Stimulated activated CD4-positive, alpha-beta T cell treated with anti-CD3 and anti-CD28 coated beads, Interleukin-1b, Interleukin-23, amount 100 ng/mL, for 1 hour (primary cell): ENCODE results near the gene SHISA8.
"Not testable (repeated sequence)": the region's sequence is repeated elsewhere in the genome, so short reads cannot be mapped to it uniquely, and the experiment has no call there.

Experiments used
- DNase-seq, 2 donors: peaks; one replicate each; pipeline ENCODE4 v3.0.0-alpha.2; 2020; ENCODE audit warnings: low read depth in 2 of 2

The SHISA8 gene

DNA sequence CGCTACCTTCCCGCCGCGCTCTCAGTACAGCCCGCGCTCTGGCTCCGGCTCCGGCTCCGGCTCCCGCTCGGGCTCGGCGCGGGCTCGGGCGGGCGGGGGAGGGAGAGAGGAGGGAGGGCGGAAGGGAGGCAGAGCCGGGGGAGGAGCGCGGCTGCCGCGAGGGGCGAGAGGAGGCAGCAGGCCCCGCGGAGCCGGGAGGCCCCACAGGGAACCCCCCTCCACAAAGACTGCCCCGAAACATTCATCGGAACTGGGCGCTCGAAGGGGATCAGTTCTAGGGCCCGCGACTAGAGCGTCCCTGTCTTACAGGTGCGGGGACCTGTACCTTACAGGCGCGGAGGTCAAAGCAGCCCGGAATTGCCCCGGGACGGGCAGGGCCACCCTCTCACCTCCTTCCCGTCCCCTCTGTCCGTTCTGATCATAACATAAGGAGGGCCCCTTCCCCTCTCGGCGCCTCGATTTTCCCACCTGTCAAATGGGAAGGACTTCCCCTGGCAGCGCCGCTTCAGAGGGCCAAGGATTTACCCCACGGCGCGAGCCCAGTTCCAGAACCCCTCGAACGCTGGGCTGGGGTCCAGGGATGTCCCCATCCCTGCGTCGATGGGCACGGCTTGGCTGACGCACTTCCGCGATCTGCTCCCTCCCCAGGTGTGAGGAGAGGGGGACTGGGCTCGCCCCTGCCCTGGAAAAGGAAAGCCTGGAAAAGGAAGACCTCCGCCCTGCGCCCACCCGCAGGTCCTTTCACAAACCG, at the start of gene SHISA8:
SHISA8 (minus strand) TSS at position 40 of the 751 bp plus-strand sequence. CDS start 407 bp downstream, outside the sequence.
- peak; percentile 24 to 40 for DNase-seq

DNA sequence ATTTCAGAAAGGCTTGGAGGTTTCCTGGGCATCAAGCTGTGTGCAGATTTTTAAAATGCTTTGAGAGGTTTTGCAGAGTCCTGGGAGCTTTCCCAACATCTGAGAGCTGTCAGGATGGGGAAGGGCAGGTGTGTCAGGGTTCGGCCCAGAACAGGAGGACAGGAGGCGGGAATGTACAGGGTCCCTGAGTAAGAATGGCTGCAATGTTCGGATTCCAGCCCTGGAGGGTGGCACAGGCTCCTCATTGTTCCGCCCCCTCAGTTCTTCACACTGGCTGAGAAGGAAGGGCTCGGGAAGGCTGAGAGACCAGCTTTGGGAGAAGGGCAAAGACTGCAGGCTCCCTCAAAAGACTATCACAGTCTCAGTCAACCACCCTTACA, 49.2 kb upstream of the SHISA8 start:
- DNase-seq: no peak

GRCh38 chr22:41963453-41964111, 48.7 kb upstream of the SHISA8 start:
- DNase-seq: no peak

DNA sequence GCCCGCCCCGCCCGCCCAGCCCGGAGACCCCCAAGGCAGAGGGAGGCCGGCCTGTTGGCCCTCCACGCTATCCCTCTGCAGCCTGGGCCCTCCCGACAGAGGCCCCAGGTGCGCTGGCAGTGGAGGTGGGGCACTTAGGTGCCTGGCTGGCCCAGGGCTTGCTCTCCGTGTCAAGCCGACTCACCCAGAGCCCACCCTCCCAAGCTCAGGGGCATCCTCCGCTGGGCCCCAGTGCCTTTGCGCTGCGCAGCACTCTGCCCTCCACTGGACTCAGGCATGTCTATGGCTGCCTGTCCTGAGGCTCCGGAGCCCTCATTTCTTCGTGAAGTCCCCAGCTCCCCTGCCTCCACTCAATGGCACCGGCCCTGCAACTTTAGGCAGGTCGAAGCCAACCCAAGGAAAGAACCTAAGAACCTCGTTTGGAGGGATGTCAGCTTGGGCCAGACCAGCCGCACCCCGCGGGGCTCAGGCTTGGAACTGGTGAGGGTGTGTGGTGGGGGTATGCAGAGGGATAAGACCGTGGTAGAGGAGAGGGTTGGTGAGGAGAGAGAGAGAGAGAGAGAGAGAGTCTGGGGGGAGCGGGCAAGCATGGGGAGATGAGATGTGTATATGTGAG, 43.2 kb upstream of the SHISA8 start:
- DNase-seq: no peak

- no peak for DNase-seq
These were observed 37.8 kb upstream of the SHISA8 start for GRCh38 chr22:41952713-41953112.

DNA sequence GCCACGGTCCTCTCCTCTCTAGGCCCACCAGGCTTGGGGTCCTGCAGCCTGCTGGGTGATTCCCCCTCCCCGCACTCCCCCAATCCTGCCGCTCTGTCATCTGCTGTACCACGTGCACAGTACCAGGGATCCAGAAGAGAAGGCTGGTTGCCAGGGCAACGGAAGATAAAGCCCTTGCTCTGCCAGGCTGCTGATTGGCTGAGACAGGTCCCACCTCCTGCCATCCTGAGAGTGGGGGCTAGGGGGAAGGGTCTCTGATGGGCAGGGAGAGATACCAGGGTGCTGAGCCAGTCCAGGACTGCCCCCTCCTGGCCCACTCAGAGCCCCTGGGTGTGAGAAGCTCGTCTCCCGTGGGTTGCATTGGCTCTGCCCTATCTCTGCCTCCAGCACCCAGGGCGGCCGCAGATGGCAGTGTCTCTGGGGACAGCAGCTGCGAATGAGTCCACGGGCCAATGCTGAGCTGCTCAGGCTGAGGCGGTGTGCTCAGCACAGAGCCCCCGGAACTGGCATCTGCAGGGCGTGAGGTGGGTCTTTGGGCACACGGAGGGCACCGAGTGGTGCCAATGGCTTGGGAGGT, 37.1 kb upstream of the SHISA8 start, which contains the start of gene SMIM45:
SMIM45 (plus strand) TSS at position 253 of the 577 bp plus-strand sequence.
- DNase-seq: no peak

DNA sequence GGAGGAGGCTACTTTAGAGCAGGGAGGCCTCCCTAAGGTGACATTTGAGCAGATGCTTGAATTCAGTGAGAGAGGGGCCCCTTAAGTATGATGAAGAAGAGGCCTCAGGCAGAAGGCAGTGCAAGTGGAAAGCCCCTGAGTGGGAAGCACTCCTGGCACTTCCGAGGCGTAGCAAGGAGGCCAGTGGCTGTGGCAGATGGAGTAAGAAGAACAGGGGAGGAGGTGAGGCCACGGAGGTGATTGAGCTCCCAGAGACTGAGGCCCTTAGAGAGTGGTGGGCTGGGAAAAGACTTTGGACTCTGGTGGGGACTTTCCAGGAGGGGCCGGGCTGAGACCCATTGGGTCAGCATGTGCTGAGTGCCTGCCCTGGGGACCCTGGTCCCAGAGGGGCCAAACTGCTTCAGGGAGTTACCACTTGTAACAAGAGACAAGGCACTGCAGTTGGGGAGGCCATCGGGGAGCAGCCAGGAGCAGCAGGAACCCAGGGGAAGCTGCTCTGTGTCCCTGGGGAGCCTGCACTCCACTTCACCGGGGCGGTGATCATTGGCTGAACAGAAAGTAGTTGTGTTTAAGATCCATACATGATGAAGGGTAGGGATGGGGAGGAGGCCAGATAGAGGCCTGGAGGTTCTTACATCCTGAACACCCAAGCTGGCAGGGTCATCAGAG, 34.6 kb upstream of the SHISA8 start:
- DNase-seq: no peak

- not testable (repeated sequence) for DNase-seq
These were observed 34.0 kb upstream of the SHISA8 start for GRCh38 chr22:41948928-41949296.

DNA sequence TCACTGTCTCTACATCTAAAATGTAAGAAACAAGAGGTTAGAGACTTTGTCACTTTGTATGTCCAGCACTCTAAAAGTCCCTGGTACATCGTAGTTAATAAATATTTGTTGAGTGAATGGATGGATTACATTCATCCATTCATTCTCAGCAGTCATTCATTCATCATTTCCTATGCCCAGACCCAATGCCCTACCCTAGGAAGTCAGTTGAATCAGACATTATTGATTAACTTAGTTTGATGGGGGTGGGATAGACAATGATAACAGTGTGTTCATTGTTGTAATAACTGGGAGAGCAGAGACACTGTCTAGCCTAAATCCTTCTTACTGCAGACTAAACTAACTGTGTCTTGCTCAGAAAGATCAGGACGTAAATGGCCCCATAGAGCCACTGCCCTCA, 33.3 kb upstream of the SHISA8 start:
- DNase-seq: no peak

DNA sequence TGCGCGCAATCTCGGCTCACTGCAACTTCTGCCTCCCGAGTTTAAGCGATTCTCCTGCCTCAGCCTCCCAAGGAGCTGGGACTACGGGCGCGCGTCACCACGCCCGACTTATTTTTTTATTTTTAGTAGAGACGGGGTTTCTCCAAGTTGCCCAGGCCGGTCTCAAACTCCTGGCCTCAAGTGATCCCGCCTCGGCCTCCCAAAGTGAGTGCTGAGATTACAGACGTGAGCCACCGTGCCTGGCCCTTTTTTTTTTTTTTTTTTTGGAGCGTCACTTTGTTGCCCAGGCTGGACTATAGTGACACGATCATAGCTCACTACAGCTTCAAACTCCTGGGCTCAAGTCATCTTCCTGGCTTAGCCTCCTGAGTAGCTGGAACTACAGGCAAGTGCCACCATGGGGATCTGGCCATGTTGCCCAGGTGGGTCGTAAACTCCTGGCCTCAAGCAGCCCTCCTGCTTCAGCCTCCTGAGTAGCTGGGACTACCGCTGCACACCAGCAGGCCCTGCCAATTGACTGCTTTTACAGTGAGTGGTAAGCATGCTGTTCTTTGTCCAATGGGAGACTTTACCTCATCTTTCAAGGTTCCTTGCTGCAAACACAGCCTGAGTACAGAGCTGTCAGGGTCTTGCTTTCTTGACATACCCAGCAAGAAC, 32.7 kb upstream of the SHISA8 start:
- no peak for DNase-seq

DNA sequence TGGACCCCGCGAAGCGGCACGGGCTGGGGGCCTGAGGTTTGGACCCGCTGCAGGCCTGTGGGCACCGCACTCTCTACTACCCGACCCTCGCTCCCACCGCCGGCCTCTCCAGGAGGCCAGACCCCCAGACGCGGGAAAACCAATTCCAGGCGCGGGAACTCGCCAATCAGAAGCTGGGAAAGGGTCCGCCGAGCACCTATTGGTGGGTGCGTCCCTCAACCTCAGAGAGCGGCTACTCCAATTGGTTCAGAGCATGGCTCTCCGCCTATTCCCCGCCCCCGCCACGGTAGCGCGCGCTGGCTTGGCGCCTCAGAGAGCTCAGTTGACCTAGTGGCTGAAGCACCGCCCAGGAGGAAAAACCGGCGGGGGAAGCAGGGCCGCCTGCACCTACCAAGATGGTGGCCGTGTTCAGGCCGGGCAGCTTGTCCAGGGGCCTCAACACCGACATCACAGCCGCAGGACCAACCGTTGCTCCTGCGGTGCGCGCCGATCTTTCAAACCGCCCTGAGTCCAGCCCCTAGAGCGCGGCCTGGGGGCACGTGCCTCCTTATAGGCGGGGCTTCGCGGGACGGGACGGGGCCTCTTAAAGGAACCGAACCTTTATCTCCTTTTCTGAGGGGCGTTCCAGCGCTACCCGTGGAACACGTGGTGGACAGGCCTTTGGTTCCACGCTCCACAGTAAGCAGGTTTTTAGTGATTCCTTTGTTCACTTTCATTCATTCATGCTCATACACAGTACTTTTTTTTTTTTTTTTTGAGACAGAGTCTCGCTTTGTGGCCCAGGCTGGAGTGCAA, 32.0 kb upstream of the SHISA8 start, which contains the start of gene CENPM:
CENPM (minus strand) TSS at position 524 of the 795 bp plus-strand sequence; CDS start at position 448, 76 bp downstream.
- DNase-seq: peak; percentile 53 to 79

- no peak for DNase-seq
These were observed 28.9 kb upstream of the SHISA8 start for GRCh38 chr22:41943661-41944209.

DNA sequence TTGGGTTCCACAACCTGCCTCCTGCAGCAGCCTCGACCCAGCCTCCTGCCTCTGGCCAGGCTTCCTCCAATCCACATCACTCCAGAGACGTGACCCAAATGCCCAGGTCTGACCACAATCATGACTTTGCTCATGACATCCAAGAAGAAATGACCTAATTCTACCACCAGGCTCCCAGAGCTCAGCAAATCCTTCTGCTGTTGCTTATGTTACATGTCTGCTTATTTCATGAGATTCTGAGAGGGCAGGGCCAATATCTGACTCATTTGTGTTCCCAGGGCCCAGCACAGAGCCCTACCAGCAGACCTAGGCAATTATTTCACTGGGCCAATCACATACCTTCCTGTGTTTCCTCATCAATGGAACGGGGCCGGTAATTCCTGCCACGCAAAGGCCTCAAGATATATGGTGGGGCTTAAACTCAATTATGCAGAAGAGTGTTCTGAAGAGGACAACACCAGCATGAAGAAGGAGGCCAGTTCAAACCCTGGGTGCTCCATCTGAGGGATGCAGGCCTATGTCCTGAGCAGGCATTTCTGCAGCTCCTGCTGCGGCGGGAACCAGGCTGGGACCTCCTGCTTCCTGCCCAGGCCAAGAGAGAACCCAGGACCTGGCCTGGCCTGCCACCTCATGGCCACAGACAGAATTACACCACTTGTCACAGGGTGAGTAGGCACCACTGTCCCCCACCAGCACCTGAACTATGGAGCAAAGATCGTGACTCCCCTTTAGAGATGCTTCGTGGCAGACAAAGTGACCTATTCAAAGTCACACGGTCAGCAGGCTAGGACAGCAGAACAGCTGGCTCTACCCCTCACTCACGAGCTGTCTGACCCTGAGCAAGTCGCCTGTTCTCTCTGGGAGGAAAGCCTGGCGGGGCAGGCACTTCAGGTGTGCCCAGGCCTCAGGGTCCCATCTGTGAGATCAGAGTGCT, 26.2 kb upstream of the SHISA8 start:
- DNase-seq: peak; percentile 70 to 74

DNA sequence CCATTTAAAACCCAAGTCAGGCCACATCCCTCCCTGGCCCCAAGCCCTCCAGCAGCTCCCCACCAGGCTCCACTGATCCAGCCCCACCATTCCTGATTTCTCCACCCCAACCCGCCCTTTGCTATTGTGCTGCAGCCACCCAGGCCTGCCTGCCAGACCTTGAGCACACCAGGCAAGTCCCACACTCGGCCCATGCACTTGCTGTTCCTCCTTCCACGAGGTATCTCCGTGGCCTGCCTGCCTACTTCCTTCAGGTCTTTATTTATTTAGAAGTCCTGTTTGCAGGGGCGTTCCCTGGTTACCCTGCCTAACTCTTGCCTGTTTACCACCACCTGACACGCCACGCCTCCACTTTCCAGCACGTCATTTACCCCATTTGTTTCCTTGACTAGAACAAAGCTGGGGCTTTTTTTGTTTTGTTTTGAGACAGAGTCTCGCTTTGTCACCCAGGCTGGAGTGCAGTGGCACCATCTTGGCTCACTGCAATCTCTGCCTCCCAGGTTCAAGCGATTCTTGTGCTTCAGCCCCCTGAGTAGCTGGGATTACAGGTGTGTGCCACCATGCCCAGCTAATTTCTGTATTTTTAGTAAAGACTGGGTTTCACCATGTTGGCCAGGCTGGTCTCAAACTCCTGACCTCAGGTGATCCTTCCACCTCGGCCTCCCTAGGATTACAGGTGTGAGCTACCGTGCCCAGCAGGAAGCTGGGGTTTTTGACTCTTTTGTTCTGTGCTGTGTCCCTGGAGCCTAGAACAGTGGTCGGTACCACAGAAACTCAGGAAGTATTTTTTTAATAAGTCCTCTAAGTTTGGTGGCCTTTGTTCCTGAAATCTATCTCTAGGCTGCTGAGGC, 25.3 kb upstream of the SHISA8 start:
- peak; percentile 82 to 92 for DNase-seq

GRCh38 chr22:41936894-41937169, 22.0 kb upstream of the SHISA8 start:
- no peak for DNase-seq

- DNase-seq: no peak
These were observed 20.6 kb upstream of the SHISA8 start for GRCh38 chr22:41935509-41935908.

DNA sequence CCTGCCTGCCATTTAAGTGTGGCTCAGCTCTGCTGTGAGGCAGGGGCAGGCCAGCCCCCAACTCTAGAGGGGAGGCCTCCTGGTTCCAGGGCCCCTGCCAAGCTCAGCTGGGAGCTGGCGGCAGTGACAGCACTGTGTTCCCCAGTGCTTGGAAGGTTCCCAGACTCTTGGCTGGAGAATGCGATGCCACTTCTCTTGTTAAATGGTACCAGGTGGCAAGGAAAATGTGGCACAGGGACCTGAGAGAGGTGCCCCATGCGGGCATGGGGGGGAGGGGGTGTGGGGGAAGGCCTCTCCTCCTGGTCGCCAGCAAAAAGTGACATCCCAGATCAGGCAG, 20.1 kb upstream of the SHISA8 start:
- no peak for DNase-seq

DNA sequence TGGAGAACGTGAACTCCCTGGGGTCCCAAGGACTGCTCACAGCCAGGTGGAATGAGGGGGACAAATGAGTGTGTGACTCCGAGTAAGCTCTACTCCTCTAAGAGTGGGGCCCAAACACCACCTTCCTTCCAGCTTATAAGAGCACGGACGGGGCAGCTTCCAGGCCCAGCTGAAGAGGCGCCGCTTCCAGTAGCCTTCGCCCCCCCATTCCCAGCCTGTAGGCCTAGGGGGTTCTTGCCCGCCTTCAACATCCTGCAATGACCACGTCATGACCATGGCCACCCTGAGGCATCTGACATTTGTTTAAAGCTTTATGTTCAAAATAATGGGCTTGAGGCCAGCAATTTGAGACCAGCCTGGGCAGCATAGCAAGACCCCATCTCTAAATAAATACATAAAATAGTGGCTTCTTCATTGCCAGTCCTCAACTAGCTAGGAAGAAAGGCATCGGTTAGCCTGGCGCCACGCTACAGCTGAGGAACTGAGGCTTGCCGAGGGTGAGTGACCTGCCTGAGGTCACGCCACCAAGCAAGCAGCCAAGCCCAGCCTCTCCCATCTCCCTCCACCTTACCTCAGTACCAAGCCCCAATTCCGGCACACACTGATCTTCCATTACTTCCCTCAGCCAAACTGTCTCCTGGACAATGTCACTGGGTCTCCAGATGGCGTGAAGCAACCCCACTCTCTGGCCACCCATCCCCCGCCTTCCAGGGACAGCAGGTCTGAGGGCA, 19.6 kb upstream of the SHISA8 start:
- DNase-seq: no peak
